ENCODE measurements around the gene ACTN1.

ACTN1 gene

GRCh38 chr14:68937471-68938270 is 41.4 kb downstream of the ACTN1 start:
- DNase-seq: no peak

GRCh38 chr14:68936980-68937379 is 42.1 kb downstream of the ACTN1 start:
- DNase-seq: no peak

DNA sequence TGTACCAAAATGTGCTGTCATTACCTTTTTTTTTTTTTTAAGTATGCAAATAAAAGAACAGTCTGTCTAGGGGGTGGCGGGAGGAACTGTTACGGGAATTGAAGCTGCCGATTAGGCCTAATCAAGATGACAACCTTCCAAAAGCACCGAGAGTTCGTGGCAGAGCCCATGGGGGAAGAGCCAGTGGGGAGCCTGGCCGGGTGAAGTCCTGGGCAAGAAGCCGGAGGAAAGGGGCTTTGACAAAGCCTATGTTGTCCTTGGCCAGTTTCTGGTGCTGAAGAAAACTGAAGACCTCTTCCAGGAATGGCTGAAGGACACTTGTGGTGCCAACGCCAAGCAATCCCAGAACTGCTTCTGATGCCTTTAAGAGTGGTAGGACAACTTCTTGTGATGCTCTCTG is 42.6 kb downstream of the ACTN1 start:
- no peak for DNase-seq

DNA sequence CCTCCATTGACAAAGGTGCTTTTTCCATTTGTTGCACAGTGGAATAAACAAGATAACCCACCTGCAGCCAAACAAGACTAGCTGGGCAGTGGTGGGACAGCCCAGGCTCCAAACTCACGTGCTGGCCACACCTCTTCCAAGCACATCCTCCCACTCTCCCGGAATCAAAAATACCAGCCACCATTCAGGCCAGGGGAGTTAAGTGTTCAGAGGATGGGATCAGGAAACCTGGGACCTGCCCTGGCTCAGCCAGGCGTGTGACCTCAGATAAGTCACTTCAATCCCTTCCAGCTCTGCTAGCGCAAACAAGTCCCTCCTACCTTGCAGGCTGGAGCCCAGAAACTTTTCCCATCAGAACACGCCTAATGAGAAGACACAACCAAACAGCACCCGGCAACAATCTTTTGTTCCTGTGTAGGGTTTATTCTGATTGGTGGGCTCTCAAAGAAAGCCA is 43.3 kb downstream of the ACTN1 start:
- DNase-seq: no peak

DNA sequence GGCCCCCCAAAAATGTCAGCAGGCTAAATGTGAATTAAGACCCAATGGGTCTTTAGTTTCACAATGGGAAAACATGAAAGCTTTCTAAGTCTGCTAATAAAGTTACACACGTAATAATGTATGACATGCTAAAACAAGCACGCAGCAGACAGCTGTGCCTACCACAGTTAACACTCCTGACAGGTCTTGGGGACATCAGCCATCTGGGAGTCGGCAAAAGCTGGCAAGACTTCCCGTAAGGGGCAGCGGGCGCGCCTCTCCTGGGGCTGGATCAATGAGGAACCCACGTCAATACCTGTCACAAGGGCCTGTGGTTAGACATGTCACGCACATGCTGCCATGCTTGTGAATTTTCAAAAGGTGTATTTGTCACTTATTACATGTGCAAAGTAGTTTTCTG is 45.0 kb downstream of the ACTN1 start:
- no peak for DNase-seq

DNA sequence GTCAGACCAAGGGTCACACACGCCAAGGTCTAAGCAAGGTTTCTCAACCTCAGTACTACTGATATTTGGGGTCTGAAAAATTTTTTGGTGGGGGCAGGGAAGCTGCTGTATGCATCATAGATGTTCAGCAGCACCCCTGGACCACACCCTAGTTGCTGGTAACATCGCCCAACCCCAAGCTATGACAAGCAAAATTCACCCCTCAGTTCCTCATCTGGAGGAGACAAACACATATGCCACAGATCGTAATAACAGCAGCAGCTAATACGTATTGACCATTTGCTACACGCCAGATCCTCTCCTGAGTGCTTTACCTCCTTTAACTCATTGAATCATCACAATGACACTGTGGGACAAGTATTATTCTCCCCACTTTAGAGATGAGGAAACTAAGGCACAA is 46.4 kb downstream of the ACTN1 start:
- no peak for DNase-seq

- DNase-seq: no peak
Measured at GRCh38 chr14:68932231-68932630, 46.9 kb downstream of the ACTN1 start.

- DNase-seq: no peak
Measured at GRCh38 chr14:68931474-68932051, 47.5 kb downstream of the ACTN1 start.

- no peak for DNase-seq
Measured at GRCh38 chr14:68931063-68931462, 48.0 kb downstream of the ACTN1 start.

DNA sequence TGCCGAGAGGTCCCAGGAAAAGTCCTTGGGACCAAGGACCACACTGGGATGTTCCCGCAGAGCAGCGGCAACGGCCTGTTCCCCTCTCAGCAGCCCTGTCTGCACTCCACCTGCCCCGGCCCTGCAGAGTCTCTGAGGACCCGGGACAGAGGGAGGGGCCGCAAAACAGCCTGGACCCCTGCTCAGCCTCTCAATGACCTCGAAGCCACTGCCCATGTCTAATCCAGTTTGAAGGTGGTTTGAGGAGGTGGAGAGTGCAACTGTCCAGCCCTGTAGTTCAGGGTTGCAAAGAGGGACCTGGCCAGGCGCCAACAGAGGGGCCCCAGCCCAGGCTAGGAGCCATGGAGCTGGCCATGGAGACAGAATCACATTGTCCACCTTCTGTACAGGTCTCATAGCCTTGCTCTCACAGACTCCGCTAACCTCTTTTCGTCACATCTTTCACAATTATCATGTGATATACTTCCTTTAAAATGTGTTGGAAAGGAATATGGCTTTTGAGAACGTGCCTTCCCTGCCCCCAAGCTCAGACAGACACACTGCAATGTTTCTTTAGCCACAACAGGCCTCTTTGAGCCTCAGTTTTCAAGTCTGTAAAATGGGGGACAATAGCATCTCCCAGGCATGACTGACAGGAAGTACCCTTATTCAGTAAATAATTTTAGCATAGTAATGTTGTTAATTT is 49.3 kb downstream of the ACTN1 start:
- DNase-seq: no peak

GRCh38 chr14:68928770-68929550 is 50.1 kb downstream of the ACTN1 start:
- DNase-seq: no peak

DNA sequence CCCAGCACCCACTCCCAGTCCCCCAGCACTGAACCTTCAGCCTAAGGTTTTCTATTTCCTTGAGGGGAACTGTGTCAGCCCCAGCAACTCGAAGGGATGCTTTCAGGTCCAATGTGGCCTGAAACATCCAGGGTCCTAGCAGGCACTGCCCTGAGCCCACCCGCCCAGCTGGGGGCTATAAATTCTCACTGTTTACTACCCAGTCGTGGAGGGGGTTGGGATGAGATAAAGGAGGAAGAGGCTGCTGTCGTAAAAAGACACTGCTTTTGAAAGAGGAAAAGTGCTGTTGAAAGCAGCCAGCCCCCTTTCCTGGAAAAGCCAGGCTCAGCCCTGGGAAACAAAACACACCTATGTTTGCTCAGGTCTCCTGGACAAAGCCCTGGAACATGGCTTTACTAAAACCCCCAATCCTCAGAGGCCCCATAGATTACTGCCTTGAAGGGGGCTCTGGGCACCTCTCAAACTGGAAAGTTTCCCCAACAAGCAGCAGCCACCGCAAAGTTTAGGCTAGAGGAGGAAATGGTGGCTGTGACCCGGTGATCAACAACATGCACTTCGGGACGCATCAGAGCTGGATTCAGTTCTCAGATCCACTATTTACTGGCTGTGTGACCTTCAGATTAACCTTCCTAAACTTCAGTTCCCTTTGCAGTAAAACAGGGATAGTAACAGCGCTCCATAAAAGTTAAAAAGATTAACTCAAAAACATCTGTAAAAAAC is 51.0 kb downstream of the ACTN1 start:
- no peak for DNase-seq

GRCh38 chr14:68927089-68927488 is 52.0 kb downstream of the ACTN1 start:
- DNase-seq: no peak

- DNase-seq: no peak
Measured at GRCh38 chr14:68926236-68926635, 52.9 kb downstream of the ACTN1 start.

DNA sequence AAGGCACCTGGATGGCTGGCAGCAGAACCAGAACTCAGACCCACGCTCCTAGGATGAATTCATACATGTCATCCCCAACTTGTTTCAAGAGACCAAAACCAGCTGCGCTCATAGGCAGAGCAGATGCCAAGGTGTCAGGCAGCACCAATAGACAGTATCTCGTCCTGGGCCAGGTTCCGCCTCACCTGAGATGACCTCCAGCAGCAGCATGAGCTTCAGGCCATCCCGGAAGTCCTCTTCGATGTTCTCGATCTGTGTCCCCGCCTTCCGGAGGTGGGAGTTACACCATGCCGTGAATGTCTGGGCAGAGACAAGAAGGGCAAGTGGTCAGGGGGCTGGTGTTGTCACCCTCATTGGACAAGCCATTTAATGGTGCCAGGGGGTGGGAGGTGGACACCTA is 53.7 kb downstream of the ACTN1 start:
- DNase-seq: no peak

- DNase-seq: no peak
Measured at GRCh38 chr14:68924186-68925158, 54.6 kb downstream of the ACTN1 start.

- DNase-seq: no peak
Measured at GRCh38 chr14:68922886-68923285, 56.2 kb downstream of the ACTN1 start.

DNA sequence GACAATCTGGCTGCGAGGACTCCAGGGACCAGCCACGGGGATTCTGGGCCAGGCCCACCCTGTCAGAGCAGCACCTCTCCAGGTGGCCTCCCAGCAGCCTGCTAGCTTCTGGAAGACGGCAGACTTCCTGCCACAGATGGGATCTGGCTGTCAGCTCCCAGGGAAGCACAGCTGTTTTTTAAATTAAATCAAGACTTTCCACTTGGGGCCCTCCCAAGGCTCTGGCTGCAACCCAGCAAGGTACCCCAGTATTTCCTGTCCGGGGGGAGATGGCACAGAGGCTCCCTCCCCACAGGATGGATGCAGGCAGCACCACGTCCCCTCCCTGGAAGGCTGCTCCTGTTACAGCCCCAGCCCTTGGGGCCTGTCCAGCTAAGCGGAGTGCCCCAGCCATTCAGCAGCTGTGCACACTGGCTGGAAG is 56.9 kb downstream of the ACTN1 start:
- peak; percentile 37 for DNase-seq

DNA sequence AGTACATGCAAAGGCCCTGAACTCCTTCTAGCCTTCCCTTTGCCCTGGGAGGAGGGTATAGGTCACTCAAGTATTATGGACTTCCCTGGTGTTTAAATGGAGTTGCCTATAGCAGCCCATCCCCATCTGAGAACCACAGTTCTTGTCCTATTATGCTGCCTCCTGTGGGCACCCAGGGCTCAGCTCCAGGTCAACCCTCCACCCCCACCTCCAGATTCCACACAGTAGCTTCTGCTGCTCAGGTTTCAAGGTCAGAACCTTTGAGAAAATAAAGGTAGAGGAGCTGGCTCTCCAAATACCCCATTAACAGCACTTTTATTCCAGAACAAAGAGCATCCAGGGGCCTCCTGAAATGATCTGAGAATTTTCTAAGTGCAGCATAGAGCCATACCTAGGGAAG is 57.4 kb downstream of the ACTN1 start:
- no peak for DNase-seq

DNA sequence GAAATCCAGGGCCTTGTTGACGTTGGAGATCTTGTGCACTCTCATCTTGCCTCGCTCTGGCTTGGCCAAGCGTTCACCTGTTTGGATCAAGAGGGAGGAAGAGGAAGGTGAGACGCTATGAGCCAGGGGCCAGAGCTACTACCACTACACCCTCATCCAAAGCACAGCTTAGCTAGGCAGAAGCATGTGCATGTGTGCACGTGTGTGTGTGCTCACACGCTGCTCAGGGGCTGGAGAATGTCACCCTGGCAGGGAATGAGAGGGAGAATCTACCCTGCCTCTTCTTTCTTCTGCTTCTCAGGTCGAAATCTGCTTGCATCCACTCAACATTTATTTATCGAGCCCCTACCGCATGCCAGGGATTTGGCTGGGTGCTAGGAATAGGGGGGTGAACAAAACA is 58.1 kb downstream of the ACTN1 start:
- DNase-seq: no peak

All from right kidney (tissue), 1 donor.